Skin of body (tissue), 2 donors: ENCODE measurements around the gene DOHH. TPM values are rescaled to one million over a fixed set of nuclear protein-coding genes. Genes with fewer than 3 reads are reported as not detected.
A peak's percentile ranks its signal among the peaks of the same experiment; 100 is the strongest.
"Not testable (repeated sequence)": the region's sequence is repeated elsewhere in the genome, so short reads cannot be mapped to it uniquely, and the experiment has no call there.

ENCODE experiments used
- DNase-seq: peaks from one replicate; lab custom pipeline; 2025; lab: John Stamatoyannopoulos, UW
- total RNA-seq: library from RNA; depleted of rRNA; stranded (reverse); fragments of >200 nt; gene quantifications from one replicate; pipeline ENCODE4 v1.2.3, GENCODE V29; 2014

The DOHH gene
- total RNA-seq, 1 donor from 2014 or later: 6.7 TPM

DNA sequence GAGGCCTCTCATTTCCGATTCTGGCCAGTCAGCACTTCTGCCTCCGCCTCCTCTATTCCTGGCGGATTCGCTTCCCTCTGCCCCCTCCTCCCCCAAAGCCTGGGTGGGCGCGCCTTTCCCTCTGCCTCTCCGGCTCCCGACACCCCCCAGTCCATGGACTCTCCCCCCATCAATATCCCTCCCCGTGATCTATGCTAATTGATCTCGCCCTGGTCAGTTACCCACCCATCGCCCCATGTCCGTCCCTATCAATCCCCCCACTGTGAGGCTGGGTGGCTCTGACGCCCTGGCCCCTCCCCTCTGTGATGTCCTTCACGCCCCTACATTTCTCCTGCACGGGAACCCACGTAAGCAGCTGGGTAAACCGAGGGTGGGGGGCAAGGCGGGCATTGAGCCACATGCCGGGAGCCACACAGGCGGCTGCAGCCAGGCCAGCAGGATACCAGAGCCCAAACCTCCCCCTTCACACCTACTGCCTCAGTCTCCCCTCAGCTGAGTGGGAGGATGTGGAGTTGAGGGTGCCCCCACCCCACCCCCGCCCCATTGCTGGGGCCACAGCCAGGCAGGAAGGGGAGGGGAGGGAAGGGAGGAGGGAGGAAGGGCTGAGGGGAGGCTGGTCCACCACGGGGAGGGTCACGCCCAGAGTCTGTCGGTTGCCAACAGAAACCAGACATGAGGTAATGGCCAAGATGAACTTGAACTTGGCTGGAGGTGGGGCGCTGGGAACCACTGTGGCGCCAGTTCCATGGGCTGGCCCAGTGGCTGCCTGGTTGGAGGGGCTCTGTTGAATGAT lies 41.2 kb downstream of the DOHH start:
- peak; percentile 80 for DNase-seq

DNA sequence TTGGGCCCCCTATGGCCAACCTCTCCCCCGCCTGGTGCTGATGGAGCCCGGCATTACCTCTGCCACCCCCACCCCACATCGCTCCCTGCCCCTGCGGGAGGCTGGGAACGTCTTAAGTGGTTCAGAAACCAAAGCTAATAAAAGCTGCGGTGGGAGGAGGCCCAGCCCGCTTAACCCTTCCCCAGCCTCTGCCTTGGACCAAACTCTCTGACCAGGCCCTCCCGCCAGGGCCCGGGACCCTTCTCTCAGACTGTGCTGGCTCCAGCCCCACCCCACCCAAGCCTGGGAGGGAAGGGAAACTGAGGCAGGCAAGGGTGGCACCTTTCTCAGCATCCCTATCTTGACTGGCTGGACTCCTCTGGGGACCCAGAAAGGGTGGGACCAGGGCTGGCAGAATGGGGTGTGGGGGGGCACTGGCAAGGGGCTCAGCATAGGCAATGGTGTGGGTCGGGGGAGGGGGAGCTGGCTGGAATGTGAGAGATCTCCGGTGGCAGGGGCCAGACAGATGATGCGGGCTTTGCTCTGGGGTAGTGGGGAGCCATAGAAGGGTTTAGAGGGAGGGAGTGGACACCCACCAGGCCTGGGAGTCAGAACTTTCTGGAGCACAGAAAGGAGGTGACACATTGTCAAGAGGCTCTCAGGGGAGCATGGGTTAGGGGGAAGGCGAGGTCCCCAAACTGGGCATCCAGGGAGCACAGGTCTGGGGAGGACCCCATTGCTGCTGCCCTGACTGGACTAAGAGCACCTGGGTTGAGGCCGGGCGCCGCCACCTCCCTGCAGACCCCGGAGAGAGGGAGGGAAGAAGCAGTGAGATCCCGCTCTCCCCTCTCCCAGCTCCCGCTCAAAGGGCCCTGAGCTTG lies 42.0 kb downstream of the DOHH start:
- DNase-seq: no peak

DNA sequence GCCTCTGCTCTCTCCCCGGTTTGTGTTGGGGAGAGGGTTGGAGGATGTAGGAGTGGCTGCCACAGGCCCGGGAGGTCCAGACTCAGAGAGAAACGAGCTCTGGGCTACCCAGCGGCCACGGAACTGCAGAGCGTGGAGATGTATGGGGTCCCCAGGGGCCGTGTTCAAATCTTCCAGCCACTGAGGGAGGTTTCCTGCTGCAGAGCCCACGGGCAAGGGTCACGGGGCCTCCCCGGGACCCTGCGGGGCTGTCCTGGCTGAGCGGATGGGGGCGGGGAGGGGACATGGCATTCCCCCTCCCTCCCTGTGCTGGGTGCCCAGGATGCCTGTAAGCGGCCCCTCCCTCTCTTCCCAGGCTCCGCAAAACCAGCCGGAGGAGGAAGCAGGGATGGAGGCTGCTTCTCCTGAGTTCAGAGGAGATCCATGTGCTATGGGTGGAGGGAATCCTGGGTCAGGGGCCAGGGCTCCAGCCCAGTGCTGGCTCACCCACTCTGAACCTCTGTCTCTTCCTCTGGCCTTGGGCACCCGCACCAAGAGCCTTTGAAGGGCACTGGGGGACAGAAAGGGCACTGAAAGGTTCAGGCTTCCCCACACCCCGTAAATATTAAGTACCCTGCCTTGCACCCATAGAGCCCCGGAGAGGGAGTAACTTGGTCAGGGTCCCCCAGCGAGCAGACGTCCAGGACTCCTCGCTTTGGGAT lies 42.8 kb downstream of the DOHH start:
- no peak for DNase-seq

DNA sequence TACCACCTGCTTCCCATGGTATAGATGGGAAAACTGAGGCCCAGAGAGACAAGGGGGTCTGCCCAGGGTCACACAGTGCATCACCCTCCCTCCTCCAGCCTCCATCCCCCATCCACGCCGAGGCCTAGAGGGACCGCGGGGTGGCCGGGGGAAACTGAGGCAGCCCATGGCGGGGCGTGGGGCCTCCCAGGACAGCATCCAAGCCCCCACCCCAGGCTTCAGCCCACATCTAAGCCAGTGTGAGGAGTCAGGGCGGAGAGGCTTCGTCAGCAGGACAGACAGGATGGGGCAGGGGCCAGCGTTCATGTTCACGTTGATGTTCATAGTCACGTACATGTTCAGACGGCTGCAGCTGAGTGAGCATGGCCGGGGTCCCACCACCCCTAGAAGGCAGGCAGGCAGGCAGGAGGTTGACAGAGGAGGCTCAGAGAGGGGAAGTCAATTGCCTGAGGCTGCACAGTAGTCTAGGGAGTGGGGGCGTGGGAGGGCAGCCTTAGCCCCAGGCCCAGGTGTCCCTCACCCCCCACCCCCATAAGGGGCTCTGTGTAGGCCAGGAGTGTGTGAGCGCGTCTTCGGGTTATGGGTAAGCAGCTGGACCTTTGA lies 43.4 kb downstream of the DOHH start:
- no peak for DNase-seq

DNA sequence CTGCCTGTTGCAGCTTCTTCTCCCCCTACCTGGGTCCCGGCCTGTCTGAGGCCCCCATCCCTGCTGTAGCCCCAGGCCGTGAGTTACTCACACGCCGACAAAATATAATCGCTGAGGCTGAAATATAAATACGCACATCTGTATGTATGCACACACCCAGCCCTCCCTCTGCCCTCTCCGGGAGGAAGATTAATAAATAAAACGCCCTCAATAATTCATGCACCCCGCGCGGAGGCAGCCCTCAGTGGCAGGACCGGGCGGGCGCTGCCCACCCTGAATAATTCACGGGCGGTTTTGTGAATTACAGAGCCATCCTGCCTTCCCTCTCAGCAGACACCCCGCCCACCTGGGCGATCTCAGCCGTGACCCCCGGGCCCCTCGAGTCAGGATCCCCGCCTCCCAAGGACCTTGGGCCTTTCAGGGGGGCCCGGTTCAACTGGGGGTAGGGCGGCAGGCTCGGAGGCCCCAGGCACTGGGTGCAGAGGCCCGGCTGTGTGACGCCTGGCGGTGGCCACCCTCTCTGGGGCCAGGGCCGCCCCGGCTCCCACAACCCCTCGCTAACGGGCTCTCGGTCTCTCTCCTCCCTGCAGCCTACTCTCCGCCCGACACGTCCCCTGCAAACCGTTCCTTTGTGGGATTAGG lies 44.4 kb downstream of the DOHH start:
- DNase-seq: no peak

DNA sequence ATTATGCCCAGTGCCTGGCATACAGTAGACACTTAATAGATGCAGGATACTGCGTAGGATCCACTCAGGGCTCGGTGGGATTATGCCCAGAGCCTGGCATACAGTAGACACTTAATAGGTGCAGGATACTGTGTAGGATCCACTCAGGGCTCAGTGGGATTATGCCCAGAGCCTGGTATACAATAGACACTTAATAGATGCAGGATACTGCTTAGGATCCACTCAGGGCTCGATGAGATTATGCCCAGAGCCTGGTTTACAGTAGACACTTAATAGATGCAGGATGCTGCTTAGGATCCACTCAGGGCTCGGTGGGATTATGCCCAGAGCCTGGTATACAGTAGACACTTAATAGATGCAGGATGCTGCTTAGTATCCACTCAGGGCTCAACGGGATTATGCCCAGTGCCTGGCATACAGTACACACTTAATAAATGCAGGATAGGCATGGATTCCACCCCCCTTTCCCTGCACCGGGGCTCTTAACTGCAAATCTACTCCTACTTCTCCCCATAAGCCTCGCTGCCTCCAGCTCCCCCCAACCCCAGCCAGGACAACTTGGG lies 45.0 kb downstream of the DOHH start:
- DNase-seq: no peak

DNA sequence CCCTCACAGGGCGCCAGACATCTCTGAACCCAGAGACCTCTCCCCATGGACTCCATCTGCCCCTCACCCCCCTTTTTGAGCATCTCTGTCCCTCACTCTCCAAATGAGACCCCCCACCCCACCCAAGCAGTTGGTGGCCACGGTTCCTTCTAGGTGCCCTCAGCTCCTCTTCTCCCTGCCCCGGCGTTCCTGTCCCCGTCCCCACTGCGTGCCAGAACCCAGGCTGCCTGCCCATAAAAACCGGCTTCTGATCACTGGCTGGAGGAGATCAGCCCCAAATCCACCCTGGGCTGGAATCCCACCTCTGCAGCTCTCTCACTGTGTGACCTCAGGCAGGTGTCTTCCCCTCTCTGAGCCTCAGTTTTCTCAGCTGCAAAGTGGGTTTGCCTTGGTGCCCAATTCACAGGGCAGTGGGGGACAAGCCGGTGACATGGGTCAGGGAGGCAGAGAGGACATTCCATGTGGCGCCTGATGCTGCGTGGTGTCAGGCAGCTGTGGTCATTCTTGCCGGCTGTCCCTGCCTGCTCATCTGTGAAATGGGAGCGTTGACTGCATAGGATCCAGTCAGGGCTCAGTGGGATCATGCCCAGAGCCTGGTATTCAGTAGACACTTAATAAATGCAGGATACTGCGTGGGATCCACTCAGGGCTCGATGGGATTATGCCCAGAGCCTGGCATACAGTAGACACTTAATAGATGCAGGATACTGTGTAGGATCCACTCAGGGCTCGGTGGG lies 45.6 kb downstream of the DOHH start:
- no peak for DNase-seq

DNA sequence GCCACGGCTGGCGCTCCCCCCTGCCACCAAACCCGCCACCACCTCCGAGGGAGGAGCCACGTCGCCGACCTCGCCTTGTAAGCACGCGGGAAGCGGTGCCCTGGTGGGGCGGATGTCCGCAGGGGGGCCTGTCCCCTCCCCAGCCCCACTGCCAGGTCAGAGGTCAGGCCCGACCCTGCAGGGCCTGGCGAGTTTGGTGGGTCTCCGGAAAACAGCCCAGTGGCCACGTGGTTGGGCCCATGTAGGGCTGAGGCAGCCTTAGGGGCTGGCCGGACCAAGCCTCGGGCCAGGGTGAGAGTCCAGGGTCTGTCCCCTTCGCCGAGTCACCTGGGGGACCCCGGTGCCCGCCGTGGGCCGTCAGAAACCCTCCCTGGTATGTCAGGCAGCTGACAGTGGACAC lies 46.6 kb downstream of the DOHH start:
- DNase-seq: no peak

DNA sequence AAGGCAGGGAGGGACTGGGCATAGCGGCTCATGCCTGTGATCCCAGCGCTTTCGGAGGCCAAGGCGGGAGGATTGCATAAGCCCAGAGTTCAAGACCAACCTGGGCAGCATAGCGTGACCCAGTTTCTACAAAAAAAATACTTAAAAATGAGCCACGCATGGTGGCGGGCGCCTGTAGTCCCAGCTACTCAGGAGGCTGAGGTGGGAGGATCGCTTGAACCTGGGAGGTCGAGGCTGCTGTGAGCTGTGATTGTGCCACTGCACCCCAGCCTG lies 47.6 kb downstream of the DOHH start:
- DNase-seq: not testable (repeated sequence)

DNA sequence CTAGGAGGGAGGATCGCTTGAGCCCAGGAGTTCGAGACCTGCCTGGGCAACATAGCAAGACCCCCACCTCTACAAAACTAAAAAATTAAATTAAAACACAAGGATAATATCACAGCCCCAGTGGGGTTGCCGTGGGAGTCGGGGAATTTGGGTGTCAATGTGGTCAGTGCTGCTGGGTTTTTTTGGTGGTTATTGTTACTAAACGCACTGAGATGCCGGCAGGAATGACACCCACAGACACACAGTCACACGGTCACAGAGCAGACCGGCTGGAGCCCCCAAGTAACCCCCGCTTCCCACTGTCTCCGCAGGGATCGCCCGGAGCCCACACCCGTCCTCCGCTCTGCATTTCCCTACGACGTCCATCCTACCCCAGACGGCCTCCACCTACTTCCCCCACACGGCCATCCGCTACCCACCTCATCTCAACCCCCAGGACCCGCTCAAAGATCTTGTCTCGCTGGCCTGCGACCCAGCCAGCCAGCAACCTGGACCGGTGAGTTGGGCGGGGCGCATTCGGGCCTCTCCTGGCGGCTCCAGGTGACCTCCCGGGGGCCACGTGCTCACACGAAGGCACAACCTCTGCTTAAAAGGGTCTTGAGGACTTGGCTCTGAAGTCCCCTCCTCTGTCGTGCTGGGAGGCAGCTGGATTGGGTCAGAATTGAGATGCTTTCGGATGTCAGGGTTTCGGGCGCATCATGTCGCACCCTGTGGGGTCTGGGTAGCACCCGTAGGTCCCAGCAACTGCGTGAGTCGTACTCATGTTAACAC lies 48.1 kb downstream of the DOHH start:
- no peak for DNase-seq

DNA sequence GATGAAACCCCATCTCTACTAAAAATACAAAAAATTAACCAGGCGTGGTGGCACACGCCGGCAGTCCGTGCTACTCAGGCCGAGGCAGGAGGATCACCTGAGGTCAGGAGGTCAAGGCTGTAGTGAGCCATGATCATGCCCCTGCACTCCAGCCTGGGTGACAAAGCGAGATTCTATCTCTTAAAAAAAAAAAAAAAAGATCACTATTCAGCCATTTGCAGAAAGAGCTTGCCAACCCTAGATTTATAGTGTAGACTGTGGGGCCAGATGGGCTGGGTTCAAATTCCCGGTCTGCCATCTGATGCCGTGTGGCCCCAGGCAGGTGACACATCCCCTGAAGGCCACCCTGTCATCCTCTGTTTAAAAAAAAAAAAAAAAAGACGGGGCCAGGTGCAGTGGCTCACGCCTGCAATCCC lies 49.0 kb downstream of the DOHH start:
- DNase-seq: no peak

DNA sequence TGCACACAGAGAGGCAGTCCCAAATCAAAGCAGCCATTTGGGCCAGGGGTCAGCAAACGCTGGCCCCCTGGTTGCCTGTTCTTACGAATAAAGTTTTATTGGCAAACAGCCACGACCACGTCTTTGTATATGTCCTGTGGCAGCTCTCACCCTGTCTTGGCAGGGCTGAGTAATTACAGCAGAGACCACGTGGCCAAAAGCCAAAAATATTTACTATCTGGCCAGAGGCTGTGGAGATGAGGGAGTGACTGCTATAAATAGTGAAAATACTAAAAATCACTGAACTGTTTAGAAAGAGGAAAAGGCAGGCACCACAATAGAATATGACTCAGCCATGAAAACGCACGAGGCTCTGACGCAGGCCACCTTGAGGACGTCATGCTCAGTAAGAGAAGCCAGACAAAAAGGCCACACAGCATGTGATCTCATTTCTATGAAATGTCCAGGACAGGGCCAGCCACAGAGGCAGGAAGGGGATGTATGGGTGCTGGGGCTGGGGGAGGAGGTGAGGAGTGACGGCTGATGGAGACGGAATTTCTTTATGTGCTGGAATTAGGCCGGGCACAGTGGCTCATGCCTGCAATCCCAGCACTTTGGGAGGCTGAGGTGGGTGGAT lies 49.6 kb downstream of the DOHH start:
- peak; percentile 67 for DNase-seq

DNA sequence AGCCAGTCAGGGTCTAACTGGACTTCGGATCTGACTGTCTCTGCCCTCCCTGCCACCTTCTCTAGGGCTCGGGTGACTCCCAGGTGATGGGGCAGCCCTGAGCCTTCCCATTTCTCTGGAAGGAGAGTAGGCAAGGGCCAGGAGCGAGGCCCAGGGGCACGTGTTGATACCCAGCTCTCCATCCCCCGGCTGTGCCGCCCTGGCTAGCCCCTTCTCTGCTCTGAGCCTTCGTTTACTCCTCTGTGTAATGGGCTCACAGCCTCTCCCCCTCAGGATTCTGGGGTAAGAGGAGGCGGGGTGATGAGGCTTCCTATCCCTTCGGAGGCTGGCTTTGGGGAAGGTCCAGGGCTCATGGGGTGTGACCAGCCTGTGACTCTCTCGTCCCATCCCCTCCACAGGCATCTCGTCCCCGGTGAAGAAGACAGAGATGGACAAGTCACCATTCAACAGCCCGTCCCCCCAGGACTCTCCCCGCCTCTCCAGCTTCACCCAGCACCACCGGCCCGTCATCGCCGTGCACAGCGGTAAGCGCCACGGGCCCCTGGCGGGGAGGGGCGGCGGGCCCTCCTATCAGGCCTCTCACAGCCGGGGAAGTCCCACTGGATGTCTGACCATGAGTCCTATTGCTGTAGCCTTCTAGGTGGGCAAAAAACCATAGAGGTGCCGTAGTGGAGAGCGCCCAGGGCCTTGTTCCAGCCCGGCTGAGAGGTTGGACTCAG lies 51.7 kb downstream of the DOHH start:
- no peak for DNase-seq

DNA sequence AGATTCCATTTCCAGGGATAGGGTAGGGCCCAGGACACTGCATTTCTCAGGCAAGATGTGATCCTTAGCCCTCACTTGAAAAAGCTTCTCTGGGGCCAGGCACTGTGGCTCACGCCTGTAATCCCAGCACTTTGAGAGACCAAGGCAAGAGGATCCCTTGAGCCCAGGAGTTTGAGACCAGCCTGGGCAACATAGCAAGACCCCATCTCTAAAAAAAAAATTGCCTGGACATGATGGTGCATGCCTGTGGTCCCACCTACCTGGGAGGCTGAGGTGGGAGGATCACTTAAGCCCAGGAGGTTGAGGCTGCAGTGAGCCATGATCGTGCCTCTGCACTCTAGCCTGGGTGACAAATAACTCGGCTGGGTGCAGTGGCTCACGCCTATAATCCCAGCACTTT lies 53.8 kb downstream of the DOHH start:
- DNase-seq: not testable (repeated sequence)

DNA sequence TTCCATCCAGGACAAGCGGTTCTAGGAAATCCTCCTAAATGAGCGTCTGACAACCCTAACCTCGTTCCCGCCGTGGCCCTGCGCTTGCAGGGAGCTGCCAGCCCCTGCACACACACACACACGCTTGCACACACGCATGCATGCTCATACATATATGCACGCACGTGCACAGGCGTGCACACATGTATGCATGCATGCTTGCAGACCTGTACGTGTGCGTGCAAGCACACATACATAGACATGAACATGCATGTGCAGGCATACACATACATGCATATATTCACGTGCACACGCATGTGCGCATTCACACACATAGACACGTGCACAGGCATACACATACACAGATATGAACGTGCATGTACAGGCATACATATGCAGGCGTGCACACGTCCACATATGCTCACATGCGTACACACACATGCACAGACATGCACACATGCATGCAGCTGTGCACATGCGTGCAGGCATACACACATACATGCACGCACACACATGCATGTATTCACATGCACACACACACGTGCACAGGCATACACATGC lies 55.7 kb downstream of the DOHH start:
- no peak for DNase-seq

DNA sequence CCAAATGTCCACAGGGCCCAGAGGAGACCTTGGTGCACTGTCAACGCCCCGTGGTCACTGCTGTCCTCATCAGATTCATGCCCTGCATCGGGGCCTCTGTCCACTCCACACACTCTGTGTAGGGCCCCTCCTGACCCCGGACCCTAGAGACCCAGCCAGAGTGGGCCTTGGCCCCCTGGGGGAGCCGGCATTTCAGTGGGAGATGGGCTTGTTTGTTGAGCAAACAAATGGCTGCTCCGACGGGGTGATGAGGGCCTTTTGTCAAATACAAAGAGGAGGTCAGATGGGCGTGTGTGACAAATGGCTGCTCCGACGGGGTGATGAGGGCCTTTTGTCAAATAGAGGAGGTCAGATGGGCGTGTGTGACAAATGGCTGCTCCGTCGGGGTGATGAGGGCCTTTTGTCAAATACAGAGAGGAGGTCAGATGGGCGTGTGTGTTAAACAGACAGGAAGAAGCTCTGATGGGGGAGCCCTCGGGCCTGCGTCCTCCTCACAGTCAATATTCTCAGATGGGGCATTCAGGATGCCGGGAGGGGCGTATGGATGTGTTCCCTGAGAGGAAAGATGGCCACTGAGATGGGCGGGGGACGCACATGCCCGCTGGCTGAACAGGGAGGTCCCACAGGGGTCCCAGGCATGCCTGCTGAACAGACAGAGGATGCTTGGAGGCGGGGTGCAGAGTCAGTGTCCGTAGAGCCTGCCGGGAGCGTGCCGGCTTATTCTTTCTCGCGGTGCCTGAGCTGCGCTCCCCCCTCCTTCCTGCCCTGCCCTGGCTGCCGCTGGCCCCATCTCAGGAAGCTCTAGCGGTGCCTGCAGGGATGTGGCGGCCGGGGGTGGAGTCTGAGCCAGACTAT lies 56.4 kb downstream of the DOHH start:
- no peak for DNase-seq

DNA sequence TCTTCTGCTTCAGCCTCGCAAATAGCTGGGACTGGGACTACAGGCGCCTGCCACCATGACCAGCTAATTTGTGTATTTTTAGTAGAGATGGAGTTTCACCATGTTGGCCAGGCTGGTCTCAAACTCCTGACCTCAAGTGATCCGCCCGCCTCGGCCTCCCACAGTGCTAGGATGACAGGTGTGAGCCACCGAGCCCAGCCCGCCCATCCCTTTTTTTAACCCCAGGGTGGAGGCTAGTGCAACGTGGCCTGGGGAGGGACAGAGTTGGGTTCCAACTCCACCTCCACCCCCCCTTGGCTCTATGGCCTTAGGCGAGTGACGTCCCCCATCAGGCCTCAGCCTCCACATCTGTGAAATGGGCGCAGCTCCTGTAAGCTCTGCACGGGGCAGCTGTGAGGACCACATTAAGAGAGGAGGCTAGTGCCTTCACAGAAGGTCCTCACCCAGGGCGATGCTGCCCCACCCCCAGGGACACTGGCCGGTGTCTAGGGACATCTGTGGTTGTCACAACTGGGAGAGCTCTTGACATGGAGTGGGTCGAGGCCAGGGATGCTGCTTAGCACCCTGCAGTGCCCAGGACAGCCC lies 57.9 kb downstream of the DOHH start:
- no peak for DNase-seq
